Lung microvascular endothelial cell (primary cell): ENCODE results near the gene NFKB1. TPM values are rescaled to one million over a fixed set of nuclear protein-coding genes. Genes with fewer than 3 reads are reported as not detected.

Source experiments
- DNase-seq, 2 donors: peaks; one replicate each; pipeline versions ENCODE4 v3.0.0 to v3.0.0-alpha.2; 2010; ENCODE audit warnings: low read depth in 2 of 2
- total RNA-seq: library from RNA; depleted of rRNA; stranded (reverse); fragments of >200 nt; gene quantifications from 2 replicates; pipeline ENCODE4 v1.2.1, GENCODE V29; 2014

The NFKB1 gene
- total RNA-seq, 1 donor from 2014 or later: 46.8 TPM

DNA sequence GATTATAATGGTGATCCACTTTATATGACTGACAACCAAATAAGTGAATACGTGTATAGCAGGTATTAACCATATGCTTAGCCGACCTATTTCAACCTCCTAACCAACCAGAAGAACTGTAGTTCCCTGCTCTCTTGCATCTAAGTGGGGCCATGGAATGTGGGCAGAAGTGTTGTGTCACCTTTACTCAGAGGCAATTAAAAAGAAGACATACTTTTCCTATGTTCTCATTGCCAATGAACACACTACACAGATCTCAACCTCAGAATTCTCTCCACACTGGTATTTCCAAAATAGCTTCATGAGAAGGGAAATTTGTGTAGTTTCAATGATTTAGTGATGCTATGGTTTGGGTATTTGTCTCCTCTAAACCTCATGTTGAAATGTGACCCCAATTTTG is 3.2 kb upstream of the NFKB1 start:
- DNase-seq: no peak

DNA sequence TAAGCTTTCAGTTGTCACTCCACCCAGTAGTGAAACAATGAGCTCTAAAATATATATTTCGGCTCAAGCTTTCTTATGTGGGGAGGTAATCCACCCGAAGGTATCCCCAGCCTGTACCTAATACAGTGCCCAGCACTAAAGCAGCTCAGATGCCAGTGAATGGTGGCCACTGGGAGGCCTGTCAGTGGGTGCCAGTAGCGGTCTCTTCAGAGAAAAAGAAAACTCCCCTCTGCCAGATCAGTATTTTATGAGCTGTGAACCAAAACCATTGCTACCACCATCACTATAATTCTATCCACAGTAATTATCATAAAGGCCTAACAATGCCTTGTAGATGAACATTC is 835 bp upstream of the NFKB1 start:
- DNase-seq: peak; percentile 35 to 51

GRCh38 chr4:102501447-102501696 is 213 bp downstream of the NFKB1 start:
- DNase-seq: no peak

GRCh38 chr4:102502543-102502818 is 1.3 kb downstream of the NFKB1 start:
- DNase-seq: no peak

- peak; percentile 2 to 23 for DNase-seq
These were observed 2.2 kb downstream of the NFKB1 start for GRCh38 chr4:102503301-102503746.

DNA sequence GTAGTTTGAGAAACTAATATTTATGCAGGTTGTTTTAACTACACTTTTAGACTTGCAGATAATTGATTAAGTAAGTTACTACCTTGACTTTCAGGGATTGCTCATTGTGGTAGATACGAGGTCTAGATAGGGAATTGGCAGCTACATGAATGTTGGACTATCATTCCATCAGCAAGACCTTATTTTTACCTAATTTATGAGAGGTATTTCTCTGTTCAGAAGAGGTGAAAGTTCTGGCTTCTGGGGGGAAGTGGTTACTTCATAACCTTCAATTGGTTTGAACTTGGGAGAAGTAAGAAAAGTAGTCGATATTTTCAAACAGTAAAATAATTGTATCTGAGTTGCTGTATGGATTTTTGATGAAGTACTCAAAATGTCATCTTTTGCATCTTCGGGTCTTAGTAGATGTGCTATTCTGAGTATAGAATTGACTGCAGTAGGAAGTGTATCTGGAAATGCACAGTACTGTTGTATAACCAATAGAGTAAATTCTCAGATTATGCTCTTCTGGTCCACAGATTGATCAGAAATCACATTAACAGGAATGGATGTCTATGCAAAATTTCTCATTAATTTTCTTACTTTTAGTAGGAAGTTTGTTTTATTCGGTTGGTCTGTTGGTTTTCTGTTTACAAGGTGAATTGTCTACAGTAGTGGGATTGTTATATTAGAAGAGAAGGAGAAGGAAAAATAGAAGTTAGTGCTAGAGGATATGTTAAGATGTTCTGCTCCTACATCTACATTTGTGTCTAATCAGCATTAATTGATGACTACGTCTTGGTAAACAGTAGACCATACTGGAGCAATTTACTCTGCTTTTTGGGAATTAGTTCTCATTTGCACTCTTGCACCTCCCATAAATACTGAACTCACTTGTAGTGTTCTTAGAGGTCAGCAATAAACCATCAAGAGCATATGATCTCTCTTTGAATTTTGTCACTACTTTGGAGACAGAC is 3.0 kb downstream of the NFKB1 start:
- no peak for DNase-seq

GRCh38 chr4:102504941-102505340 is 3.8 kb downstream of the NFKB1 start:
- no peak for DNase-seq

DNA sequence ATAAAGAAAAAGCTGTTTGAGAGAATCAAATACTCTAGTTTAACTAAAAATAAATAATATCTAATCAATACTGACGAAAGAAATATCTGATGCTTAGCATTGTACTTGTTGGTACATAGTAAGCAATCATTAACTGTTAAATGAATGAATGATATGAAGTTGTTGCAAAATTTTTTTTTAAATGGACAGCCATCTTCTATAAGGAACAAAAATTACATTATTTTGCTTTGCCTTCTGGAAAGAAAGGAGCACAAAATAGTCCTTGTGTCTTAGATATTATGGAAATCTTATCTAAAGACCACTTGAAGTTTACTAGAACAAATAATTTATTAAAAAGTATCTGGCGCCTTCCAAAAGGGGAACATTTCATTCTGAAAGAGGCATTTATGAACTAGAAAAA is 4.5 kb downstream of the NFKB1 start:
- DNase-seq: no peak

GRCh38 chr4:102506523-102506922 is 5.4 kb downstream of the NFKB1 start:
- no peak for DNase-seq

DNA sequence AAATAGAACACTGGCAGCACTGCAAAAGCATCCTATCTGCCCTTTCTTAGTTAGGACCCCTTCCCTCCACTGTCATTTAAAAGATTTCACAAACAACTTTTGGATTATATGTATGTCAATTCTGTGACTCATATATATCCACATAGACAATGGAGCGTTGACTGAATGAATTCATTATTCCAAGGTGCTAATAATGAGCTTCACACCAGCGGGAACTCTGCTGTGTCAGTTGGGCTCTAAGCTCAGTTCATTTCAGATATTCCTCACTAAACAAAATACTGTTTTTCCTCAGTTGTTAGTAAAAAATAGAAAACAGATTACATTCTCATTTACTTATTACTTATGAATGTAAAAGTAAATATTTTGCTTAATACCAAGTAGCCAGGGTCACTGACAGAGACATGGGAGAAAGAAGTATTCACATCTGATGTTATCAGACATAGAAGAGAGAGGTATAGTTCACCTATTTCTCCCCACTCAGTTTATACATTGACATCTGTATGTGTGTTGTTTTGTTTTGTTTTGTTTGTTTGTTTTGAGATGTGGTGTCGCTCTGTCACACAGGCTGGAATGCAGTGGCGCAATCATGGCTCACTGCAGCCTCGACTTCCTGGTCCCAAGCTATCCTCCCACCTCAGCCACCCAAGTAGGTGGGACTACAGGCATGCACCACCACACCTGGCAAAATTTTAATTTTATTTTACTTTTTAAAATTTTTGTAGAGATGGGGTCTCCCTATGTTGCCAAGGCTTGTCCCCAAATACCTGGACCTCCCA is 10.9 kb downstream of the NFKB1 start:
- peak in 1 of 2 donors; percentile 11 for DNase-seq

- peak in 1 of 2 donors; percentile 70 for DNase-seq
These were observed 13.3 kb downstream of the NFKB1 start for GRCh38 chr4:102514298-102514964.

DNA sequence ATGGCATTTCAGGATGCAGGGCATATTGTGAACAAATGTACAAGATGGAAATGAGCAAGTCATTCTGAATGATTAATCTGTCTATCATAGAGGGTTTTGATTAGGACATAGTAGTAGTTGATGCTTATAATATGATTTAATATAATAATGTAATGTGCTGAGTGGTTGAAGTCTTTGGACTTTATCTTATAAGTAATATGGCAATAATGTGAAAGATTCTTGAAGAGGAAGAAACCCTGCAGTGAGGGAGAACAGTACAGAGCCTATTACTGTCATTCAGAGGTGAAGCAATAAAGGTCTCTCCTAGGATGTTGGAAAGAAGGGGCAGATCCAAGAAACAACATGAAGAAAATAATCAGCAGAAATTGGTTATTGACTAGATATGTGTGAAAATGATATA is 16.6 kb downstream of the NFKB1 start:
- DNase-seq: no peak

- DNase-seq: peak; percentile 38 to 43
These were observed 17.6 kb downstream of the NFKB1 start for GRCh38 chr4:102518703-102519131.

- no peak for DNase-seq
These were observed 18.8 kb downstream of the NFKB1 start for GRCh38 chr4:102519925-102520324.

- DNase-seq: no peak
These were observed 20.4 kb downstream of the NFKB1 start for GRCh38 chr4:102521570-102521969.

GRCh38 chr4:102522031-102522440 is 20.9 kb downstream of the NFKB1 start:
- no peak for DNase-seq

DNA sequence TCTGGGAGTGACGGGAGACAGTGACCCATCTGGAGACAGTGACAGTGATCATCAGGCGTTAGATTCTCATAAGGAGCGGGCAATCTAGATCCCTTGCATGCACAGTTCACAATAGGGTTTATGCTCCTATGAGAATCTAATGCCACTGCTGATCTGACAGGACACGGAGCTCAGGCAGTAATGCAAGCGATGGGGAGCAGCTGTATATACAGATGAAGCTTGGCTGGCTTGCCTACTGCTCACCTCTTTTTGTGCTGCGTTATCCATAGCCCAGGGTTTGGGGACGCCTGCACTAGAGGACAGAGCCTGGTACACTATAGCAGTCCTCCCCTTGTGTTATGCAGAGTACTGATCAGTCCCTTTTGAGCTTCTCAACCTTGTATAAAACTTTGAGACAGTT is 23.5 kb downstream of the NFKB1 start:
- no peak for DNase-seq

GRCh38 chr4:102525097-102525496 is 23.9 kb downstream of the NFKB1 start:
- DNase-seq: peak in 1 of 2 donors; percentile 3

GRCh38 chr4:102525504-102525903 is 24.3 kb downstream of the NFKB1 start:
- no peak for DNase-seq

GRCh38 chr4:102526532-102526931 is 25.4 kb downstream of the NFKB1 start:
- no peak for DNase-seq

DNA sequence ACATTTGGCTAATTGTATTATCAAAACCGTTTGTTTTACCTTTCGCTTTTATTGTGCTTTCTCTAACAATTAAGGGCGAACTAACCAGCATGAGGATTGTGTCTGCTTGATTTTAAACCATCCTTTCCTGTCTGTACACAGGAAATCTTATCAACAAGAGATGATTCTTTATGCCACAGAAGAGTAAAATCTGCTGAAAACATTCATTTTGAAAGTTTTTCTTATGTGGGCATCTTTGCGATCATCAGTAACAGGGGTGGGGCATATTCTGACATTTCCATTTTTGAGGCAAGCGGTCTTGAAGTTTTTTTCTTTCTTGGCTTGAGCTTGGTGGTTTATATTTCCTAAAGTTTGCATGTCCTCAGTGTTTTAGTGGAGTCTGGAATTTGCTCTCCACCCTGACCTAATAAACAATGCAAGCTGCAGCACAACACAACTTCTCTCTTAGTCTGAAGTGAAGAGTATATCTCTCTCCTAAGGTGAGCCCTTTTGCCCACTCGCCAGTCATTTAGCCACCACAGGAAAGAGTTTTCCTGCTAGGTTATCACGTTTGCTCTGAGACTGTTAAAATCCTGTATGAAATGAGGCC is 26.6 kb downstream of the NFKB1 start:
- DNase-seq: no peak

GRCh38 chr4:102529977-102530376 is 28.8 kb downstream of the NFKB1 start:
- DNase-seq: no peak
